IMR-90 (cell line): ENCODE results near the gene FAM171A1. TPM values are rescaled to one million over a fixed set of nuclear protein-coding genes. Genes with fewer than 3 reads are reported as not detected.

Experiments used
- ATAC-seq: fragments of 200-7000 bp; cut with Tn5 transposase; 2 replicates; pipeline ENCODE4 v1.9.1; 2020; ENCODE audit warnings: low read depth, mild to moderate bottlenecking, moderate library complexity
- BruUV-seq: library from RNA; stranded (reverse); fragments of 400-500 nt; replicated peaks from 2 replicates; lab custom pipeline; 2021; lab: Mats Ljungman, UMichigan
- CTCF ChIA-PET: fragments of 300-600 bp; formaldehyde crosslinking; extraction: SDS; loops from one replicate; lab custom pipeline; 2021; ENCODE audit warnings: antibody characterized with exemption; lab: Yijun Ruan, JAX
- POLR2A ChIA-PET: fragments of 300-600 bp; sonication (Branson Sonifier 250); formaldehyde crosslinking; loops from one replicate; lab custom pipeline; 2022; ENCODE audit warnings: antibody characterized with exemption; ENCODE audit not compliant: unreplicated experiment; lab: Charles Lee
- DNase-seq: peaks from one replicate; pipeline ENCODE4 v3.0.0; 2013
- H2AFZ ChIP-seq: replicated peaks from 2 replicates; pipeline ENCODE3; 2013; ENCODE audit warnings: low read length, mild to moderate bottlenecking; ENCODE audit not compliant: poor library complexity
- H2AK5ac ChIP-seq: 2 replicates; pipeline ENCODE4 v1.6.1; 2013; ENCODE audit warnings: low read depth, low read length, inconsistent platforms
- H2AK9ac ChIP-seq: replicated peaks from 2 replicates; pipeline ENCODE3; 2013; ENCODE audit warnings: mild to moderate bottlenecking, low read depth, low read length, moderate library complexity; ENCODE audit not compliant: poor library complexity
- H2BK120ac ChIP-seq: 2 replicates; pipeline ENCODE4 v1.6.1; 2013; ENCODE audit warnings: low read depth, low read length, inconsistent platforms
- H2BK15ac ChIP-seq: 3 replicates; pipeline ENCODE4 v1.6.1; 2013; ENCODE audit warnings: low read depth, low read length, inconsistent platforms
- H2BK20ac ChIP-seq: 2 replicates; pipeline ENCODE4 v1.6.1; 2013; ENCODE audit warnings: low read depth, mild to moderate bottlenecking, inconsistent platforms, low read length, moderate library complexity
- H2BK5ac ChIP-seq: 2 replicates; pipeline ENCODE4 v1.6.1; 2013; ENCODE audit warnings: mild to moderate bottlenecking, low read depth, low read length, inconsistent platforms; ENCODE audit not compliant: poor library complexity, severe bottlenecking
- H3K14ac ChIP-seq: replicated peaks from 2 replicates; pipeline ENCODE4 v1.6.1; 2013; ENCODE audit warnings: low read depth, low read length, inconsistent platforms
- H3K18ac ChIP-seq: 2 replicates; pipeline ENCODE4 v1.6.1; 2013; ENCODE audit warnings: low read depth, low read length, control low read depth
- H3K23ac ChIP-seq: 2 replicates; pipeline ENCODE4 v1.6.1; 2013; ENCODE audit warnings: low read depth, low read length, inconsistent platforms
- H3K27ac ChIP-seq: 2 replicates; pipeline ENCODE4 v1.5.1; 2013; ENCODE audit warnings: mild to moderate bottlenecking, control low read depth, low read length; ENCODE audit not compliant: insufficient read depth
- H3K27me3 ChIP-seq: 2 replicates; pipeline ENCODE4 v1.6.1; 2013; ENCODE audit warnings: low read length; ENCODE audit not compliant: control insufficient read depth, insufficient read depth
- H3K36me3 ChIP-seq: 2 replicates; pipeline ENCODE4 v1.6.1; 2013; ENCODE audit warnings: low read length, mixed read lengths; ENCODE audit not compliant: control insufficient read depth, insufficient read depth
- H3K4ac ChIP-seq: 2 replicates; pipeline ENCODE4 v1.6.1; 2013; ENCODE audit warnings: low read depth, low read length, inconsistent platforms
- H3K4me1 ChIP-seq: 2 replicates; pipeline ENCODE4 v1.6.1; 2013; ENCODE audit warnings: low read length, mixed read lengths; ENCODE audit not compliant: control insufficient read depth, insufficient read depth
- H3K4me2 ChIP-seq: 2 replicates; pipeline ENCODE4 v1.6.1; 2013; ENCODE audit warnings: low read depth, mild to moderate bottlenecking, control low read depth, low read length, moderate library complexity
- H3K4me3 ChIP-seq: 2 replicates; pipeline ENCODE4 v1.5.1; 2013; ENCODE audit warnings: low read depth, mild to moderate bottlenecking, control low read depth, low read length, moderate library complexity; ENCODE audit not compliant: insufficient read depth
- H3K56ac ChIP-seq: 2 replicates; pipeline ENCODE4 v1.6.1; 2013; ENCODE audit warnings: low read length, inconsistent platforms; ENCODE audit not compliant: insufficient read depth; ENCODE audit errors: extremely low read depth
- H3K79me1 ChIP-seq, 2 experiments: 2 replicates each; pipeline ENCODE4 v1.6.1; 2013; ENCODE audit warnings: low read length in 2 of 2, inconsistent platforms in 1 of 2, low read depth in 1 of 2
- H3K9ac ChIP-seq: 2 replicates; pipeline ENCODE4 v1.6.1; 2013; ENCODE audit warnings: low read depth, low read length, control low read depth
- H3K9me1 ChIP-seq: 2 replicates; pipeline ENCODE4 v1.6.1; 2013; ENCODE audit warnings: low read length, inconsistent platforms; ENCODE audit not compliant: insufficient read depth
- H3K9me3 ChIP-seq: 2 replicates; pipeline ENCODE4 v1.6.1; 2013; ENCODE audit warnings: low read length; ENCODE audit not compliant: control insufficient read depth, insufficient read depth
- H4K20me1 ChIP-seq: 2 replicates; pipeline ENCODE4 v1.6.1; 2013; ENCODE audit warnings: low read length, inconsistent platforms; ENCODE audit not compliant: insufficient read depth
- H4K5ac ChIP-seq: 2 replicates; pipeline ENCODE4 v1.6.1; 2013; ENCODE audit warnings: mild to moderate bottlenecking, low read depth, low read length, control low read depth
- H4K8ac ChIP-seq, 2 experiments: 2 replicates each; pipeline ENCODE4 v1.6.1; 2013; ENCODE audit warnings: low read depth in 2 of 2, low read length in 2 of 2, control low read depth in 1 of 2, inconsistent platforms in 1 of 2
- H4K91ac ChIP-seq: 2 replicates; pipeline ENCODE4 v1.6.1; 2013; ENCODE audit warnings: low read depth, low read length, inconsistent platforms; ENCODE audit not compliant: insufficient read depth
- CHD1 ChIP-seq: IDR thresholded peaks from 2 replicates; pipeline ENCODE4 v1.6.1; 2012; ENCODE audit warnings: low read depth, low read length, improper control_type of control experiment
- CTCF ChIP-seq: conservative IDR thresholded peaks from 2 replicates; pipeline ENCODE4 v1.5.1; 2012; ENCODE audit warnings: mild to moderate bottlenecking, low read depth, low read length, improper control_type of control experiment
- ELK1 ChIP-seq: fragments of 150-350 bp; IDR thresholded peaks from 2 replicates; pipeline ENCODE4 v1.6.1; 2016; ENCODE audit warnings: low read depth, mild to moderate bottlenecking, low read length, moderate library complexity, borderline replicate concordance
- FOS ChIP-seq: fragments of 150-350 bp; IDR thresholded peaks from 2 replicates; pipeline ENCODE4 v1.6.1; 2016; ENCODE audit warnings: low read depth, low read length
- NFE2L2 ChIP-seq: fragments of 150-350 bp; IDR thresholded peaks from 2 replicates; pipeline ENCODE4 v1.6.1; 2016; ENCODE audit warnings: low read depth, mild to moderate bottlenecking, low read length
- RAD21 ChIP-seq: IDR thresholded peaks from 2 replicates; pipeline ENCODE4 v1.6.1; 2012; ENCODE audit warnings: low read length, improper control_type of control experiment
- RFX5 ChIP-seq: IDR thresholded peaks from 2 replicates; pipeline ENCODE4 v1.8.0; 2012; ENCODE audit warnings: low read depth, mild to moderate bottlenecking, low read length, moderate library complexity
- USF2 ChIP-seq: fragments of 150-350 bp; IDR thresholded peaks from 2 replicates; pipeline ENCODE4 v1.6.1; 2017; ENCODE audit warnings: mild to moderate bottlenecking, antibody characterized with exemption, low read length, low read depth
- WGBS, 2 experiments: methylation state at CpG; one replicate each; pipeline versions ENCODE4 v1.1.5 to v1.1.7; 2013; ENCODE audit warnings: missing lambda C conversion rate in 2 of 2; ENCODE audit not compliant: insufficient read length in 1 of 2; ENCODE audit errors: extremely low coverage in 2 of 2; 5-methylcytosine and 5-hydroxymethylcytosine counted together
- dilution Hi-C: fragments of 300-500 bp; cut with HindIII; formaldehyde crosslinking; loops from one replicate; pipeline ENCODE4 v1.14.3; 2018; ENCODE audit warnings: low sequenced_read_pairs; ENCODE audit not compliant: unreplicated experiment
- in situ Hi-C: fragments of 300-500 bp; cut with MboI; formaldehyde crosslinking; loops from 3 replicates; pipeline ENCODE4 v1.14.3; 2019; ENCODE audit warnings: low sequenced_read_pairs, inconsistent platforms, mixed read lengths
- intact Hi-C: fragments of 100-400 bp; cut with micrococcal nuclease; formaldehyde crosslinking; loops from 2 replicates; pipeline ENCODE4 v1.10.0; 2022
- polyA plus RNA-seq, 3 experiments: library from polyadenylated mRNA; depleted of rRNA; stranded (reverse); fragments of >200 nt; gene quantifications; 2 replicates each; pipeline ENCODE4 v1.2.3, GENCODE V29; 2012; ENCODE audit warnings: low replicate concordance in 1 of 3
- total RNA-seq: library from RNA; depleted of rRNA; stranded (reverse); fragments of >200 nt; gene quantifications from 2 replicates; pipeline ENCODE4 v1.2.3, GENCODE V29; 2012

Gene FAM171A1
- total and polyA plus RNA-seq, 2 of the 4 experiments (the other 2 are of a cell fraction), result 20.3 to 30.6 TPM

- H2AFZ ChIP-seq, result no peak overlapping the region
- no CpG with 5 or more reads among the region's 4 CpGs for WGBS, 2 experiments
- no peak overlapping the region for H3K4ac ChIP-seq
- no peak overlapping the region for H2BK5ac ChIP-seq
- H2BK15ac ChIP-seq, result no peak overlapping the region
- no peak overlapping the region for H4K91ac ChIP-seq
- H4K5ac ChIP-seq, result no peak overlapping the region
- H3K9ac ChIP-seq, result no peak overlapping the region
- ATAC-seq, result no peak
- no peaks in the 10 kb centered on the region for H3K79me1 ChIP-seq
- H3K14ac ChIP-seq, result no peak overlapping the region
- ChIA-PET CTCF (interaction anchor here (1.5 kb wide), 1 partner anchor 13 kb away, joined by 3 read pairs; no protein-coding TSS in a partner anchor), POLR2A (no interaction called here)
- H2BK120ac ChIP-seq, result no peak overlapping the region
- H3K56ac ChIP-seq, result no peak overlapping the region
- DNase-seq, result no peak
- H3K4me2 ChIP-seq, result no peak overlapping the region
- in situ Hi-C loops, result no loop called here
- H3K27ac ChIP-seq, result no peak overlapping the region
- BruUV-seq, result no TSS peak
- dilution Hi-C loops, result no loop called here
- H2BK20ac ChIP-seq, result no peak overlapping the region
- TF ChIP-seq FOS (no peak), RFX5 (no peak), NFE2L2 (no peak), ELK1 (no peak), USF2 (no peak), CHD1 (no peak), CTCF (no peak), RAD21 (no peak)
- H3K36me3 ChIP-seq, result peaks cover 8% of the 10 kb centered on the region
- no peaks in the 10 kb centered on the region for H3K9me3 ChIP-seq
- H2AK5ac ChIP-seq, result no peak overlapping the region
- peaks cover 5% of the 10 kb centered on the region; the same call in 1 of the 2 replicates for H3K9me1 ChIP-seq
- no peak overlapping the region for H3K23ac ChIP-seq
- H3K18ac ChIP-seq, result no peak overlapping the region
- intact Hi-C loops, result no loop called here
- no peaks in the 10 kb centered on the region for H4K20me1 ChIP-seq
- H2AK9ac ChIP-seq, result no peak overlapping the region
- no peak overlapping the region for H4K8ac ChIP-seq
- H3K4me3 ChIP-seq, result no peak overlapping the region
- H3K4me1 ChIP-seq, result no peaks in the 10 kb centered on the region
- no peaks in the 10 kb centered on the region for H3K27me3 ChIP-seq
Observed at GRCh38 chr10:15280462-15280861, 90.6 kb downstream of the FAM171A1 start.
